Stimulated activated CD4-positive, alpha-beta T cell treated with anti-CD3 and anti-CD28 coated beads, Interleukin-15, amount 100 ng/mL, for 1 hour (primary cell): ENCODE measurements around the gene DST.

Source experiments
- DNase-seq, 2 donors: peaks; one replicate each; pipeline ENCODE4 v3.0.0-alpha.2; 2020; ENCODE audit warnings: low read depth in 1 of 2, low spot score in 1 of 2

The DST gene

DNA sequence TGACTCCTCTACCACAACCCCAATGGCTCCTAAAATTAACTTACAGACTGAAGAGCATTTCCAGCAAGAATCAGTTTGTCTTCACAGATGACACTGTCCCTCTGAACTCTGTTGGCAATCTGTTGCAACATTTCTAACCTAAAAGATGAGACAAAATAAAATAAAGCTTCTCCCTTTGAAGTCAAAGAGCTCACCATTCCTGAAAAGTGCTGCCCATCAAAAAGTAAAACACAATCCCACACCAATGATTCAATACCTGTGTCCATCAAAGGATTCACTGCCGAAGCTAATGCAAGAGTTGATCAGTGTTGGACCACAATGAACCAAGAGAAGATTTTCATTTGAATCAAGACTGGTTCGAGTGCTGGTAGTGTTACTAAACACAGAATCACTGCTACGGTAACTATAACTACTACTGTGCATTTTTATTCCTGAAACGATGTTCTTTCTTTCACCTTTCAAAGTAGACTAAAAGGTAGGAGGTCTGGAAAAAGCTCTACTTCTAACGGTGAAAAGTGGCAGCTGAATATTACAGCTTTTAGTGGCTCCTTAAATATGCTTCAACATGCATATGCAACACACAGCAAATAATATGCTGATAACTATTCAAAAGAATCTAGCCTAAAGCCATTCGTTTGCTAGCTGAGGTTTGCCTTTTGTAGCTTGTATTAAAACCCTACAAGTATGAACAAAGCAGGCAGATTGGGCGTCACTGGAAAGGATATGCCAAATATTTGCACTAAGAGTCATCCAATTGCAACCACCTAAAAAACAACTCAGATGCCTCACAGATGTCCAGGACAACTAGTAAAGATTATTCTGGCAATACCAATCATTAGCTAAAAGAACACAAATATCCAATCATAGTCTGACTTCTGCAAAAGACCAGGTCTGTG lies at the start of gene DST:
Gene DST (minus strand): TSS at position 524 of the 896 bp plus-strand sequence.
- DNase-seq, result no peak

DNA sequence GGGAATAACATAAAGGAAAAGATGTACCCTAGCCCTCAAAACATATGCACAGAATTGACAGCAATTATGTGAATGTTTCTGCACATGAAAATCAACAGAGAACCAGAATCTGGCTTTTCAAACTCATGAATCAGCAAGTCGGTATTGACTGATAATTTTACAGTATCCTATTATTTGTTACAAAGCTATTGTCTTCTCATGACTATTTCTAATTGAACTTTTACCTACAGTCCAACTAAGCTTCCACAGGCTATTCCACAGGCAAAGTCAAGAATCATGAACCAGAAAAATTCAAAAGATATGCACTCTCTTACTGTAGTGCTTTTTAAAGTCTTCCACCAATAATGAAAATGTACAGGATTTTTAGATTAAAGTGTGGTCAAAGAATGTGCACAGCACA lies 49.1 kb upstream of the DST start:
- DNase-seq, result no peak

DNA sequence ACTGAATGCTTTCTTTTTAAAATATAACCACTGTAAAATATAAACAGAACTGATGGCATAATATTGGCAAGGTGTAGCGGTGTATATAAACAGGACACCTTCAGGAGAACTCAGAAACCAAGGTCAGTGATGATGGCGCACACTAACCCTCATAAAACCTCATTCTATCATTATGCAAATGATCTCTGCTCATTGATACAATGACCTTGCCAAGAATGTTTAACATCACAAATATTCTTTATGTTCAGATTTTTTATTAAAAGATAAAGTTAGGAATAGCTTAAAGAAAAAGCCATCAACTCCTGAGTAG lies 48.6 kb upstream of the DST start:
- no peak for DNase-seq

DNA sequence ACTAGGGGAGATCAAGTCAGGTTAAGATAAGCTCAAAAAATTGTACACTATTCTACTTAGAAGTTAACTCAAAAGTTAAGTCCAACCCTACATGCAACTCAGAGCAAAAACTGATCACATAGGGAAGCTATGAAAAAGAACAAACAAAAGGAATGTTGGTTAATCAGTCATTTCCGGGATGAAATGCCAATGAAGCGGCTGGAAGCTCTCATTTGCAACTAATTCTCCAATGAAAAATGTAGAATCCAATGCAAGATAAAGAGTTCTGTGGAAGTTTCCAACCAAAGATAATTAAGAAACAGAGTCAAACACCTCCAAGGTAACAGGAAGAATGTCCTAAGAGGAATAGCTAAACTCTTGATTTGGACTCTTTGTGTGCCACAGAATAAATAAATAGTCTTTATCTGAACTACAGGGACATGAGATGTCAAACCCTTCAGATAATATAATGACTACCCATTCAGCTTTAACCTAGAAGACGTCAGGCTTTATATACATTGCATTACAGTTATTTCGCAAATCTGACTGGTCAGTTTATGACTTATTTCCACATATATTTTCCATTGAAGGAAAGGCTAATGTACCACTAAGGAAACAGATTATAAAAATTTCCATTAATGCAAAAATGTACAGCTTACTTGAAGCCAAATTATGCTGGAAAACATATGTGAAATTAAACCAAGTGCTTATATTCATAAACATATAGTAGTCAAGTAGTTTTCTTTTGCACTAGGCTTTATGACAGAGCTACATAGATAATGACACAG lies 48.0 kb upstream of the DST start:
- no peak for DNase-seq

DNA sequence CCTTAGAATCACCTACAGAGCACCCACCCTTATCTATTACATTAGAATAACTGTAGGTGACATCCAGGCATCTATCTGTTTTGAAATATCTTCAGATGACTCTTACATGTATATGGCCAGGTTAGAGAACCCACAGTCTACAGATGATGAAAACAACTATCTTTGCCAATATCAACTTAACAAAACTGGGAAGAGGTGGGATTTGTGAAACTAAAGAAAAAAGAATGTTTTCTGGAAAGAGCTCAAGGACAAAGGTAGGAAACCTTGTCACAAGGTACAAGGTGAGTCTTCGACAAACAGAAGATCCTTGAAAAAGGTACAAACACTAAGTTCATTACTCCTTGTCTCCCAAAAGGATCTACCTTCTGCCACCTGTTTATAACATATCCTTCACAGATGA lies 47.0 kb upstream of the DST start:
- no peak for DNase-seq

DNA sequence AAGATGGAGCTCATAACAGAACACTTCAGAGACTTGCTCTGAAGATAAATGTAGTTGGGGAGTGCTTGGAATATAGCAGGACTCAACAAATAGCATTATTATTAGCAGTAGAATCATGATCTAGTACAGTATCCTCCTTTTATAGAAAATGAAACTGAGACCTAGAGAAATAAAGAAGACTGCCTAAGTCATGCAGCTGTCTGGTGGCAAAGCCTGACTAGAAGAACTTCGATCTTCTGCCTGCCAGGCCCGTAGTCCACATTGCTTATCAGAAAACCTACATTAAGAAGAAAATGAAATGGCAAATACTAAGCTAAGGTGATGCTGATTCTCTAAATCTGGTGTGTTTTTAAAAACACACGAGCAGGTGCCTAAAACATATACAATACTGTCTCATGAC lies 46.4 kb upstream of the DST start:
- DNase-seq, result no peak

DNA sequence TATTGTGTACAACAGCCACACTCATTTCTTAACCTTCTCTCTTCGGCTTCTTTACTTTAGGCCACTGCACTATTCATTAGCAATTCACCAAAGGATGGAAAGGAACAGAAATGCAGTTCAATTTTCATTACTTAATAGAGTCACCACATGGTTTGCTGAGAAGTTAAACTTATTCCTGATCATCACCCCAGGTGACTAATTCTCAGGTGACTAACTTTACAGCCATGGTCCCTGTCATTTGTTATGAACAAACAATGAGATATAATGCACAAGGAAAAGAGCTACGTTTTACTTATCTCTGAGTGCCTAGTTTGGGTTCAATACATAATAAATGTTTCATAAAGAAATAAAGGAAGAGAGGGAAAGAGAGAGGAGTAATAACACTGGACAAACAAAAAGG lies 45.8 kb upstream of the DST start:
- no peak for DNase-seq

DNA sequence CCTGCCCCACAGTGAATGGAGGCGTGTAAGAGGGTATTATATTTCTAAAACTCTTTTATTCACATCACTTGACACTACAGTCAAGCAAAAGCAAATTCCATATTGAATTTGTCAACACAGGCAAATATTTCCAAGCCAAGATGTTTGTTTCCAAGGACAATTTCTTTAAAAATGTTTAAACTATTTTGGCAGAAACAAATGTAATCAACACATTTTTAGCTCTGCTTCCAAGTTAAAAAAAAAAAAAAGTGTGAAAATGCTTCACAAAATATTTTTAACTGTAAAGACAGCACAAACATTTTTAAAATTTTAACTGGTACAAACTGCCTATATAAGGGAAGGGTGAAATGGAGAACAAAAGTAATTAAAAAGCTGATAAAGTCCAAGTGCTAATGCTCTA lies 44.9 kb upstream of the DST start:
- no peak for DNase-seq

DNA sequence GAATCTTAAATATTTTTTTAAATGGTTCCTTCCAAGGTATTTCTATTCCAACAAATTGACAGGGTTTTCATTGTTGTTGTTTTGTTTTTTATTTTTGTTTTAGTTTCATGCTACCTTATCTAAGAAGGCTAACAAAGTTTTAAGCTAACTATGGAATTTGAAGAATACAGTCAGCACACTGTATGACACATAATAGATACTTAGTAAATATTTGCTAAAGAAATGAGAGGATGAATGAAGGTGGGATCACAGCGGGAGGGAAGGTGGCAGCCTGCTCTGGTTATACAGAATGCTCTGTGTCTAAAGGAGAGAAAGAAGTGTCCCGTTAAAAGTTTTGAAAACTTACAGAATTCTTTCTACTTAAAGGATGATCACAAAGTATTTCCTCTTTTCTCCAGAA lies 43.7 kb upstream of the DST start:
- DNase-seq, result no peak

DNA sequence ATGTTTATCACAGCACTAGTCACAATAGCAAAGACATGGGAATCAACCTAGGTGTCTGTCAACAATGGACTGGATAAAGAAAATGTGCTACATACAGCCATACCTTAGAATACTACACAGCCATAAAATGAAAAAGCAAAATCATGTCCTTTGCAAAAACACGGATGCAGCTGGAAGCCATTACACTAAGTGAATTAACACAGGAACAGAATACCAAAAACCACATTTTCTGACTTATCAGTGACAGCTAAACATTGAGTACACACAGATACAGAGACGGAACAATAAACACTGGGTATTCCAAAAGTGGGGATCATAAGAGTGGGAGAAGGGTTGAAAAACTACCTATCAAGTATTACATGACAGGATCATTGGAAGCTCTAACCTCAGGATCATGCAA lies 43.3 kb upstream of the DST start:
- no peak for DNase-seq

DNA sequence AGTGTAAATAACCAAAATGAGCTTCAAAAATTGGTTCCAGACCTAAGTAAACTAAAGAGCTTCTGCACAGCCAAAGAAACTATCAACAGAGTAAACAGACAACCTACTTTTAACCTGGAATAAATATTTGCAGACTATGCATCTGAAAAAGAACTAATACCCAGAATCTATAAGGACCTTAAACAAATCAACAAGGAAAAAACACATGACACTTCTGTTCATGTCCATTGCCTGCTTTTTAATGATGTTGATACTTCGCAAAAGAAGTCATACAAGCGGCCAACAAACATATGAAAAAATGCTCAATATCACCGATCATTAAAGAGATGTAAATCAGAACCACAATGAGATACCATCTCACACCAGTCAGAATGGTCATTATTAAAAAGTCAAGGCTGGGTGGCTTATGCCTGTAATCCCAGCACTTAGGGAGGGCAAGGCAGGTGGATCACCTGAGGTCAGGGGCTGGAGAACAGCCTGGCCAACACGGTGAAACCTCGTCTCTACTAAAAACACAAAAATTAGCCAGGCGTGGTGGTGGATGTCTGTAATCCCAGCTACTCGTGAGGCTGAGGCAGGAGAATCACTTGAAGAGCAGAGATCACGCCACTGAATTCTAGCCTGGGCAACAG lies 42.5 kb upstream of the DST start:
- no peak for DNase-seq

DNA sequence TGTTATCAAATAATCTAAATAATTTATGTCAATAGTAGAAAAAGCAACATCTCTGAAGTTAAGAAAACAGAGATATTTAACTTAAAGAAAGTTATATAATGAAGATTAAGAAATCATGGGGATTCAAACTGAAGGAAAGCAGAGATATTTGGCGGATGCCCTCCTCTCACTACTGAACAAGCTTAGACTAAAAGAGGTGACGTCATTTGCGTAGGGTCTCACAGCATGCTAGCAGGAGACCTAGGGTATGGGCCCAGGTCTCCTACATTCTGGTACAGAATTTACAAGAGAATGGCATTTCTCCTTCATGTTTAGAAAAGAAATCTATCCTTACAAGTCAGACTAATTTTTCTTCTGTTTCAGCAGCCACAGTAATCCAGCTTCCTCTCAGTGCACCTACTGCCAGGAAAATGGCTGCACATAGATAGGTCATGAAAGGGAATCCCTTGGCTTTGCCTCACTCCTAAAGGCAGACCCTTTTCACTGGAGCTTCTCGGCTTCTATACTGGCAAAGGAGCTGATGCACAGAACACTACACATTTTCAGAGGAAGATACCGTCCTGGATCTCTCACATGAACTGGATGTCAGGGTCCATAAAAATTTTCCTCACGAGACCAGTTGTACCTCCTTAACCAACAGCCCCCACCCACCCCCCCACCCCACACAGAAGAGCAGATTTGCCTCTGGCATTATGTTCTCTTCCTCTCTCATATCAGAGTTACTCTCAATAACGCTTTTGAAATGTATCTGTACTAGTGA lies 41.8 kb upstream of the DST start:
- no peak for DNase-seq

DNA sequence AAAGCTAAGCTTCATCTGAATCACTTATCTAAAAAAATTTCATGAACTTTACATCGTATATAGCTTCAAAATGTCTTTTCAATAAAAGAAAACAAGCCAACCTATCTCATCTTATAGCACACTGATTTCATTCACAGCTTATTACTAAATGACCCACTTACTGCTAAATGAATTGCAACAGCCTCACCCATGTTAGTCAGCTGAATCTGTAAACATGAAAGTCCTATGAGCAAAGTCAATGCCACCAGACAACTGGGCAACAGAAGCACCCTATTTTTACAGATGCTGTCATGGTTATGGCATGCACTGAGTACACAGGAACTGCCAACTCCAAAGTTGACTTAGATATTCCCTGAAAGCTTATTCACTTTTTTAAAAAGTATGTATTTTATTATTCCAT lies 41.2 kb upstream of the DST start:
- DNase-seq, result no peak

DNA sequence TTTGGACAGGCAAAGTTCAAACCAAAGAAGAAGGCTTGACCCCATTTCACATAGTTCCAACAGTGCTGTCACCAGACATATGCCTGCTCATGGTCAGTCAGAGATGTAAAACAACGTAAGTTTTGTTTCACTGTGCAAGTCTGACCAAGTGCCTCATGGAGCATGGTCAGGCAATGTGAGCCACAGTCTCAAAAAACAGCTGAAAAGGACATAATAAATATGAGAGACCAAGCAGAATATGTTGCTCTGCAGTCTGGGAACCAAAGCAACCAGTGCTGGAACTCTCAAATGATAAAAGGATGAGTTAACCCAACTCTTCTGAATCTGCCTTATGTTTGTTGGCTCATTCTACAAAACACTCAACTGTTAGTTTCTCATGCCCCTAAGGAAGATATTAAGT lies 39.9 kb upstream of the DST start:
- DNase-seq, result no peak

DNA sequence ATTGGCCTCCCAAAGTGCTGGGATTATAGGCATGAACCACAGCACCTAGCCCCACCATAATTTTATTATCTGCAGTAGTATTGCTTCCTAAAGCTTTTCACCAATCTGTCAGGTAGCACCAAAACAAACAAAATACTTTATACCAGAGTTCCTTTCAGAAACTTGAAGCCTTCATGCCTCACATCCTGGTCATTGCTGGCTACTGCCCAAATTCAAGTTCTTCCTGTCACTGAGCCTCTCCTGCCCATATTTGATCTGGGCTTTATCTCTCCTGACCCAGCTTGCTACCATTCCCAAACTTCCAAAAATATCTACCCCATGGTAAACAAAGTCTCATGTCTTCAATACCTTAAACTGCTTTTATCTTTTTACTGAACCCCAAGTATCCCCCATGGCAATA lies 34.9 kb upstream of the DST start:
- no peak for DNase-seq

DNA sequence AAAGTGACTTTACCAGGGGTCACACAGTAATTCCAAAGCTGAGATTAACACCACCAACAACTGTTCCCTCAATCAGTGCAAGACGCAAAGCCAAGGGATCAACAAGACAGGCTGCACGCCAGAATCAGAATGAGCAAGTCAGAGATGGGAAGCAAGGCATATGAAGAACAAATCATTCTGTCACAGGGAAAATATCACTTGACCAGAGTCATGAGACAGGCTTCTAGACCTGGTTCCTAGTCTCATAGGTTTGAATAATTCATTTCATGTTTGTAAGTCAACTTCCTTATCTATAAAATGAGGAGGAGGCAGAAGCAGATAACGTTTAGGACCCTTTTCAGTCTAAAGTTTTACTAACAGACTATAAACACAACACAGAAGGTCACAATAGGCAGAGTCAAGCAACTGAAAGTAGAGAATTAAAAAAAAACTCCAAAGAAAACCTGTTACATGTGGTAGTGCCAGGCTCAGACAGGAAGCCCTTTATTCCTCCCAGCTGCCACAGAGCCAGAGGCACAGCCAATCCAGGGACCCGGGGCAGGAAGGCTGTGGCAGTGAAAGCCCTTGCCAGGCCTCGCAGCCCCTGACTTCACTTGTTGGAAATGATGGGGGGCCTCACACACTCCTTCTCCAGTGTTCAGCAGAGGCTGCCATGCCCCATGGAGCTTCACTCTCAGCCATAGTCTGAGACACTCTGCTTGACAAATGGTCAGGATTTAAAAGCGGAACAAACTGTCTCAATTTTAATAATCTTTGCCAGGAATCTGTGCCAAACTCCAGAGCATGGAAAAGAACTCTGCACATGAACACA lies 29.2 kb upstream of the DST start:
- no peak for DNase-seq

DNA sequence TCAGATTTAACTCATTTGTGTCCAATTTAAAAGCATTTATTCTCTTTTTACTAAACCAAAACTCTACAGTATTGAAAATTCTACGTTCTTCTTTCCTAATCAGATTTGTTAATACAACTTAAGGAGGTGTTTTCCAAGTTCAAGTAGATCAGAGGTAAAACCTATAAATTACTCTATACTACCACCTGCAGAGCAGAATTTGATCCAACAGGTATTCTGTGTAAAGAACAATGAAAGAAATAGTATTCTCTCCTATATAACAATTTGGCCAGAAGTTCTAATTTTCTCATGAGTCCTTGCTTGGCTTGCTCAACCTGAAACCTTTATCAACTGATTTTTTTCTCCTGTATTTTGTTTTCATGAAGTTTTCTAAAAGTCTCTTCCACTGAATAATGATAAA lies 28.5 kb upstream of the DST start:
- DNase-seq, result no peak

DNA sequence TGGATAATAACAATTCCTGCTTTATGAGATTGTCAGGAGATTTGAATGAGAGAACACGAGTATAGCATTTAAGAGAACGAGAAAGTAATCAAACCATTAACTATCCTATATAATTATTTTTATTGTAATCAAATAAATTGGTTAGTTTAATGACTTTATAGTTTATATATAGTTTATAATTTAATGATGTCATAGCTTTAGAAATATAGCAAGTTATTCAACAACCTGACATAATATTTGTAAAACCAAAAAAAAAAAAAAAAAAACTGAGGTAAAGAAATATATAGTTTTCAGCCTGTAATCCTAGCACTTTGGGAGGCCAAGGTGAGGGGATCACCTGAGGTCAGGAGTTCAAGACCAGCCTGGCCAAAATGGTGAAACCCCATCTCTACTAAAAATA lies 26.4 kb upstream of the DST start:
- no peak for DNase-seq

DNA sequence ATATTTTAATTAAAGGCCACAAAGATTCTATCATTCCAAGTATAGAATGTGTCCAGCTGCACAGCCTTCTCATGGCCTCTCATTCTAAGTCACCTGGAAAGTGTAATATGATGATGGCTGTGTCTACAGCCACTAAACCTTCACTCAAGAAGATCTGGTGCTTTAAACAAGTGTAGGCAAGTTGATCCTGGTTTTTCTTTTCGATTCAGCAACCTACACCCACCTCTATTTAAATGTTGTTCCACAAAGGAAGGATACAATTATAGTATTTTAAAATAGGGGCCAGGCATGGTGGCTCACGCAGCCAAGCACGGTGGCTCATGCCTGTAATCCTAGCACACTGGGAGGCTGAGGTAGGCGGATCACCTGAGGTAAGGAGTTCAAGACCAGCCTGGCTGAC lies 25.5 kb upstream of the DST start:
- DNase-seq, result no peak

DNA sequence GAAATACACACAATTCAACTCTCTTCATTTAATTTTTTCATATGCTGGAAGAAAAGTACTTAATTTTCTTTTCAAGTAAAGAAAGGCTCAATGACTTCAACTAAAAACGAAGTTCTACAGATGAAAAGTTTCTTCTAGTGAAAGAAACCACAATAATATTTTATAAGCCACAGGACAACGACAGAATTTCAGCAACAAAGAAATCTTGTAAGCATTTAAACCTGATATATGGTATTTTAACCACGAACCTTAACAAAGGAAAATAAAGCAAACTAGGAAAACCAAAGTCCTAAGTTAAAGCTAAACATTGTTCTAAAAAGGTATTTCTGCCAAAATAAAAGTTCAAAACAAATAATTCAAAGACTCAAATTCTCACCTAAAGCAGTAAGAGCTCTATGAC lies 24.6 kb upstream of the DST start:
- DNase-seq, result no peak

DNA sequence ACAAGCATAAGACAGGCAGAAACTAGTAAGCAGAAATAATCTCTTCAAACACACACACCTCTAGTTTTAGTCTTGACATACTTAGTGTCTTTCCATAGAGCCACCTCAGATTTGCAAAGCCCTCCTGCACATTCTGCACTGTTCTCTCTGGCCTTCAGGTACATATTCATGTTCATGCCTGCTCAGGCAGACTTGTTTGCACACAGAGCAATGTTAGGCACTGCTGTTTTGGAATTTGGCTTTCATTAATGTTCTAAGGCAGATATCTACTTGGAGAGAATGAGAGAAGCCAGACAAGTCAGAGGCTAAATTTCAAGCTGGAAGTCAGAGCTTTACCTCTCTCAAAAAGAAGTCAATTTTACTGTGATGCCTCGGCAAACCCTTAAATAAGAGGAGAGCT lies 21.3 kb upstream of the DST start:
- no peak for DNase-seq
